ENCODE data around the gene RGS7.
A peak's percentile ranks its signal among the peaks of the same experiment; 100 is the strongest.

The RGS7 gene

GRCh38 chr1:241389400-241389799 is 32.4 kb upstream of the RGS7 start:
- DNase-seq (ENCODE audit: low read depth) = no peak
- TF ChIP-seq CTCF (conservative IDR thresholded peaks at IDR 0.05; ENCODE audit: control insufficient read depth, insufficient read depth, low read depth, low read length) = no peak
- no peak overlapping the region for H3K4me3 ChIP-seq (ENCODE audit: control insufficient read depth, low read depth, low read length)

GRCh38 chr1:241387216-241387615 is 30.2 kb upstream of the RGS7 start:
- DNase-seq (ENCODE audit: low read depth) = no peak

GRCh38 chr1:241376701-241377100 is 19.7 kb upstream of the RGS7 start:
- DNase-seq (ENCODE audit: low read depth) = no peak
- H3K4me3 ChIP-seq (ENCODE audit: control insufficient read depth, low read depth, low read length) = no peak overlapping the region
- TF ChIP-seq CTCF (conservative IDR thresholded peaks at IDR 0.05; ENCODE audit: control insufficient read depth, insufficient read depth, low read depth, low read length) = no peak

More at GRCh38 chr1:241387216-241387615, 30.2 kb upstream of the RGS7 start:
- no peak for TF ChIP-seq CTCF (conservative IDR thresholded peaks at IDR 0.05; ENCODE audit: control insufficient read depth, insufficient read depth, low read depth, low read length)
- no peak overlapping the region for H3K4me3 ChIP-seq (ENCODE audit: control insufficient read depth, low read depth, low read length)

GRCh38 chr1:241375886-241376285 is 18.9 kb upstream of the RGS7 start:
- no peak overlapping the region for H3K4me3 ChIP-seq (ENCODE audit: control insufficient read depth, low read depth, low read length)
- no peak for TF ChIP-seq CTCF (conservative IDR thresholded peaks at IDR 0.05; ENCODE audit: control insufficient read depth, insufficient read depth, low read depth, low read length)
- DNase-seq (ENCODE audit: low read depth) = peak; percentile 12

- no peak overlapping the region for H3K4me3 ChIP-seq (ENCODE audit: control insufficient read depth, low read depth, low read length)
- TF ChIP-seq CTCF (conservative IDR thresholded peaks at IDR 0.05; ENCODE audit: control insufficient read depth, insufficient read depth, low read depth, low read length) = no peak
- no peak for DNase-seq (ENCODE audit: low read depth)
These were observed 9.2 kb upstream of the RGS7 start for GRCh38 chr1:241366196-241366595.

- no peak for DNase-seq (ENCODE audit: low read depth)
- no peak overlapping the region for H3K4me3 ChIP-seq (ENCODE audit: control insufficient read depth, low read depth, low read length)
- TF ChIP-seq CTCF (conservative IDR thresholded peaks at IDR 0.05; ENCODE audit: control insufficient read depth, insufficient read depth, low read depth, low read length) = no peak
These were observed 5.3 kb upstream of the RGS7 start for GRCh38 chr1:241362350-241362749.
